Neural cell (in vitro differentiated cells): Measurements from ENCODE around the gene DOCK9.

Source experiments
- EZH2 ChIP-seq: fragments of 200-600, 300-800 bp; shearing (Covaris generic), sonication (generic); IDR thresholded peaks from 2 replicates; pipeline ENCODE4 v1.6.1; 2014; ENCODE audit warnings: antibody characterized with exemption, low read length, borderline replicate concordance, mild to moderate bottlenecking; ENCODE audit not compliant: insufficient read depth, poor library complexity, severe bottlenecking
- POLR2AphosphoS5 ChIP-seq: IDR thresholded peaks from 2 replicates; pipeline ENCODE4 v1.6.1; 2012
- RAD21 ChIP-seq: fragments of 450-650 bp; conservative IDR thresholded peaks from 2 replicates; pipeline ENCODE4 v1.6.1; 2014; ENCODE audit warnings: antibody characterized with exemption, mild to moderate bottlenecking, moderate library complexity
- TAF1 ChIP-seq: IDR thresholded peaks from 2 replicates; pipeline ENCODE4 v1.6.1; 2012; ENCODE audit warnings: low read depth
- TF ChIP-seq, protein P1 (sequence below): fragments of 450-650 bp; IDR thresholded peaks from 2 replicates; pipeline ENCODE4 v1.5.1; 2014; ENCODE audit warnings: antibody characterized with exemption, mild to moderate bottlenecking, moderate library complexity; ENCODE audit not compliant: poor library complexity, severe bottlenecking
- TF ChIP-seq, protein P2 (sequence below): IDR thresholded peaks from 2 replicates; pipeline ENCODE4 v1.6.1; 2012; ENCODE audit warnings: borderline replicate concordance

GRCh38 chr13:98921015-98921580, 56.8 kb downstream of the DOCK9 start:
- no peak for TF ChIP-seq EZH2
- TF ChIP-seq, protein P1, sequence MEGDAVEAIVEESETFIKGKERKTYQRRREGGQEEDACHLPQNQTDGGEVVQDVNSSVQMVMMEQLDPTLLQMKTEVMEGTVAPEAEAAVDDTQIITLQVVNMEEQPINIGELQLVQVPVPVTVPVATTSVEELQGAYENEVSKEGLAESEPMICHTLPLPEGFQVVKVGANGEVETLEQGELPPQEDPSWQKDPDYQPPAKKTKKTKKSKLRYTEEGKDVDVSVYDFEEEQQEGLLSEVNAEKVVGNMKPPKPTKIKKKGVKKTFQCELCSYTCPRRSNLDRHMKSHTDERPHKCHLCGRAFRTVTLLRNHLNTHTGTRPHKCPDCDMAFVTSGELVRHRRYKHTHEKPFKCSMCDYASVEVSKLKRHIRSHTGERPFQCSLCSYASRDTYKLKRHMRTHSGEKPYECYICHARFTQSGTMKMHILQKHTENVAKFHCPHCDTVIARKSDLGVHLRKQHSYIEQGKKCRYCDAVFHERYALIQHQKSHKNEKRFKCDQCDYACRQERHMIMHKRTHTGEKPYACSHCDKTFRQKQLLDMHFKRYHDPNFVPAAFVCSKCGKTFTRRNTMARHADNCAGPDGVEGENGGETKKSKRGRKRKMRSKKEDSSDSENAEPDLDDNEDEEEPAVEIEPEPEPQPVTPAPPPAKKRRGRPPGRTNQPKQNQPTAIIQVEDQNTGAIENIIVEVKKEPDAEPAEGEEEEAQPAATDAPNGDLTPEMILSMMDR, result no peak
- TF ChIP-seq RAD21, result no peak
- TF ChIP-seq, protein P2, sequence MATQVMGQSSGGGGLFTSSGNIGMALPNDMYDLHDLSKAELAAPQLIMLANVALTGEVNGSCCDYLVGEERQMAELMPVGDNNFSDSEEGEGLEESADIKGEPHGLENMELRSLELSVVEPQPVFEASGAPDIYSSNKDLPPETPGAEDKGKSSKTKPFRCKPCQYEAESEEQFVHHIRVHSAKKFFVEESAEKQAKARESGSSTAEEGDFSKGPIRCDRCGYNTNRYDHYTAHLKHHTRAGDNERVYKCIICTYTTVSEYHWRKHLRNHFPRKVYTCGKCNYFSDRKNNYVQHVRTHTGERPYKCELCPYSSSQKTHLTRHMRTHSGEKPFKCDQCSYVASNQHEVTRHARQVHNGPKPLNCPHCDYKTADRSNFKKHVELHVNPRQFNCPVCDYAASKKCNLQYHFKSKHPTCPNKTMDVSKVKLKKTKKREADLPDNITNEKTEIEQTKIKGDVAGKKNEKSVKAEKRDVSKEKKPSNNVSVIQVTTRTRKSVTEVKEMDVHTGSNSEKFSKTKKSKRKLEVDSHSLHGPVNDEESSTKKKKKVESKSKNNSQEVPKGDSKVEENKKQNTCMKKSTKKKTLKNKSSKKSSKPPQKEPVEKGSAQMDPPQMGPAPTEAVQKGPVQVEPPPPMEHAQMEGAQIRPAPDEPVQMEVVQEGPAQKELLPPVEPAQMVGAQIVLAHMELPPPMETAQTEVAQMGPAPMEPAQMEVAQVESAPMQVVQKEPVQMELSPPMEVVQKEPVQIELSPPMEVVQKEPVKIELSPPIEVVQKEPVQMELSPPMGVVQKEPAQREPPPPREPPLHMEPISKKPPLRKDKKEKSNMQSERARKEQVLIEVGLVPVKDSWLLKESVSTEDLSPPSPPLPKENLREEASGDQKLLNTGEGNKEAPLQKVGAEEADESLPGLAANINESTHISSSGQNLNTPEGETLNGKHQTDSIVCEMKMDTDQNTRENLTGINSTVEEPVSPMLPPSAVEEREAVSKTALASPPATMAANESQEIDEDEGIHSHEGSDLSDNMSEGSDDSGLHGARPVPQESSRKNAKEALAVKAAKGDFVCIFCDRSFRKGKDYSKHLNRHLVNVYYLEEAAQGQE, result no peak
- no peak for TF ChIP-seq TAF1
- no peak for TF ChIP-seq POLR2AphosphoS5
